OCI-M2 (cell line): ENCODE results near the gene UXS1.

ENCODE experiments used
- DNase-seq: peaks from one replicate; lab custom pipeline; 2025; ENCODE audit not compliant: unreplicated experiment; lab: John Stamatoyannopoulos, UW

UXS1 gene

GRCh38 chr2:106090916-106091618 lies 103.0 kb downstream of the UXS1 start:
- no peak for DNase-seq

GRCh38 chr2:106089611-106090010 lies 104.5 kb downstream of the UXS1 start:
- DNase-seq: no peak

GRCh38 chr2:106085181-106085940 lies 108.7 kb downstream of the UXS1 start:
- no peak for DNase-seq

- DNase-seq: no peak
These were observed 113.1 kb downstream of the UXS1 start for GRCh38 chr2:106080959-106081358.

- DNase-seq: no peak
These were observed 116.0 kb downstream of the UXS1 start for GRCh38 chr2:106078096-106078495.

- no peak for DNase-seq
These were observed 117.2 kb downstream of the UXS1 start for GRCh38 chr2:106076941-106077340.

GRCh38 chr2:106075048-106075447 lies 119.1 kb downstream of the UXS1 start:
- no peak for DNase-seq

- DNase-seq: no peak
These were observed 120.3 kb downstream of the UXS1 start for GRCh38 chr2:106073678-106074406.

GRCh38 chr2:106070181-106070580 lies 123.9 kb downstream of the UXS1 start:
- DNase-seq: no peak

- DNase-seq: no peak
These were observed 125.7 kb downstream of the UXS1 start for GRCh38 chr2:106068451-106068850.

GRCh38 chr2:106065983-106066820 lies 127.9 kb downstream of the UXS1 start:
- DNase-seq: no peak

GRCh38 chr2:106065268-106065982 lies 128.7 kb downstream of the UXS1 start:
- DNase-seq: no peak

GRCh38 chr2:106063181-106063580 lies 130.9 kb downstream of the UXS1 start:
- no peak for DNase-seq

- DNase-seq: no peak
These were observed 131.5 kb downstream of the UXS1 start for GRCh38 chr2:106062627-106063026.

GRCh38 chr2:106061611-106062349 lies 132.3 kb downstream of the UXS1 start:
- no peak for DNase-seq

GRCh38 chr2:106059416-106060065 lies 134.6 kb downstream of the UXS1 start:
- DNase-seq: no peak

GRCh38 chr2:106058469-106059137 lies 135.5 kb downstream of the UXS1 start:
- DNase-seq: no peak

GRCh38 chr2:106057206-106057605 lies 136.9 kb downstream of the UXS1 start:
- DNase-seq: no peak
